NCI-H2196 (cell line): ENCODE results near the gene B3GALT5.
A peak's percentile ranks its signal among the peaks of the same experiment; 100 is the strongest.

Experiments
- DNase-seq: peaks from one replicate; lab custom pipeline; 2025; ENCODE audit not compliant: unreplicated experiment; lab: John Stamatoyannopoulos, UW

B3GALT5 gene

DNA sequence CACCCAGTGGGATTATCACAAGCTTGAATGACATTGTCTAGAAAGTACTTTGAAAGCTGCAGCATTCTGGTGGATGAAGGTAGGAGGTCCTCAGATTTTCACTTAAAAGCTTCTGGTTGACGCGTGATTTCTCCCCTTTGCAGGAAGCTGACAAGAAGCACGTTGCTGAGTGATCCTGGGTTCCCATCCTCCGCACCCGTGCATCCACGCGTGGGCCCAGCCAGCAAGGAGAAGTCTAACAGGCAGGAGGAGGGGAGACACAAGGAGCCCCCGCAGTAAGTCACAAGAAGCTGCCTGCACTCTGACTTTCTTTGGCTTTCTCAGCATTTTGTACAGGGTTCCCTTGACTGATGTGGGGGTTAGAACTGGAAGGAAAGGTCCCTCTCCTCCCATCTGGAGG is 7.8 kb upstream of the B3GALT5 start:
- no peak for DNase-seq

DNA sequence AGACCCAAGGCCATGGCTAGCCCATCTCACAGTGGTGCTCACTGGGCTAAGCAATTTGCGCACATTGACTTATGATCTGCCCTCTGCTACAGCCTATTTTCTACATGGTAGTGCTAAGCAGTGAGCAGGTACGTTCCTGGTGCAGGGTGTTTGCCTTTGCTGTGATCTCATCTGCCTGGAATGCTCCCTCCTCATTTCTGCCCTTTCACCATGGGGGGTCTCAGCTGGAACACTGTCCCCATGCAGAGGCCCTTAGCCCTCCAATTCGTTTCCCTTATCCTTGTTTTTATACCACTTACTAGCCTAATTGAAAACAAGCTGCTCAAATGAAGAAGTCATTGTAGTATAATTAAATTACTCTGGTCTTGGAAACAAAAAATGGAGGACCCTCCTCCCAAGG is 2.0 kb upstream of the B3GALT5 start:
- DNase-seq = no peak

DNA sequence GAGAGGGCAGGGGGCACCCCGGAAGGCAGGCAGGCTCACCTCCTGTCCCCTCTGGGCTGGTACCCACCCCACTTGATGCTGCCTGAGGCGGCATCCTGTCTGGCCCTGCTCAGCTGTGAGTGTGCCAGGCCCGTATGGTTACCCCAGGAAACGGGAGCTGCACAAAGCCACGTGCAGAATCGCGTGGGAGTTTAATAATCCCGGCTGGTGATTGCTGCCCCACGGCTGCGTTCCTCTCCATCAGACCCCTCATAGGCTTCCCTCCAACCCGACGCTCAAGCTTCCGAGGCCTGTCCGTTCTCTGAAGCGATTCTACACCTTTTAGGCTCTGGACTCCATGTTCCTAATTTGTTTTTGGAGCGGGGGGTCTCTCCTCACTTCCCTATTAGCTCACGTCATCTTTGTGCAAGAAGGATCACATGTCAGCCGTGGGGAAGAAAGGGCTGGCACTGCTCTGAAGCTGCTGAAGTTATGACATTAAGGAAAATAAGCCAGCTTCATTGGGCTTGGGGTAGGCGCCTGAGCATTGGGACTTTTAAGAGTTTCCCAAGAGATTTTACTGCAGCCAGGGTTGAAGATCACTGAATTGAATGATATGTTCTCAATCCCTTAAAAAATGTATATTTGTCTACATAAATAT is 1.1 kb upstream of the B3GALT5 start:
- no peak for DNase-seq

DNA sequence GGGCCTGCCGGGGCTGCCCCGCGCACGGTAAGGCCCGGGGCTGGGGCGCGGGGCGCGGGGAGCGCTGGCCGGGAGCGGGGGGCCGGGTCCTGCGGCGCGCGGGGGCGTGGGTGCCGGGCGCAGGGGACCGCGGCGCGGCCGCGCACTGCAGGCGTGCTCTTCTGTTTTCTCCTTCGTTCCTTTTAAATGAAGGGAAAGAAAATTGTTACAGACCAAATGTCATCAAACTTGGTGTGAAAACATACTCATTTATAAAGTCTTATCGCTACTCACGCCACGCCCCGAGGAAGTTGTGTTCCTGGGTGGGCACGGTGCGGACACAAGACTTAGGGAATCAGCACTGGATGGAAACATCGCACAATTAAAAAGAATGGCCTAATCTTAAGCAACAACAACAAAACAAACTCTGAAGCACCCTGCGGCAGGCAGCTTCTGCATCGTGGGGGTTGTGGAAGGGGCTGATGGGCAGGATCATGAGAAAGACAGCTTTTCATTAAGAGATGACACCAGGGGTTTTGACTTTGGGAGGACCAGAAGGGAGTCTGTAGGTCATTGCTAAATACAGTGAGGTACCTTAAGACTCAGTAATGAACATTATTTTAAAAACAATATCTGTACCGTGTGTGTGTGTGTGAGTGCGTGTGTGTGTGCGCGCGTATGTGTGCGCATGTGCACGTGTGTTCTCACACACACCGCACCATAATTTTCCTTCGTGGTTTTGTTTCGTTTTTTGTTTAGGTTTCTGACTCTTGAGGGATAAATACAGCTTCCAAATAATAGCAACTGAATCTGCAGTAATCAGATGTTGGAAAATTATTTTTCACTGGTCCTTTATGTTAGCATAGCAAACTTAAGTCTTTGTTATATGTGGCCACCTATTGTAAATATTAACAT is 548 bp downstream of the B3GALT5 start:
- DNase-seq = no peak

DNA sequence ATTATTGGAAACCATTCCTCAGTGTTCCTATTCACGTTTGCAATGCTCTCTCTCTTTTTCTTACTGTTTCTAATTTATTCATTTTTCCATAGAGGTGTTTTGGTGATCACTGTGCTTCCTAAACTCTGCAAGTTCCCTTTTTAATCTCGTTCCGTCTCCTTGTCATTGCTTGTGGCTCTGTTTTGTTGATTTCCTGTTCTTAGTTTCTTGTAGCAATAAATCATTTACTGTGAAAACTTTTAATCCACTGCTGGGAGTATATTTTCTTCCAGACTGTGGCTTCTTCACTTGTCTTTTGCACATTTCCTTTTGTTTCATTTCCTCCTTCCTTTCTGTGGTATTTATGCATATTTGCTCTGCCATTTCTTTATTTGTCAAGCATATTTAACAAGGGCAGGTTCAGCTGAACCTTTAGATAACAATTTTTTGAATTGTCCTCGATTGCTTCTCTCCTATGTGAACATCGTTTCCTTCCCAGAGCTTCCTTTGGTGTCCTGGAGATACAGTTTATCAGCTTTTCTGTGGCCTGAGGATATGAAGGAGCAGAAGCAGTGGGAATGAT is 3.6 kb downstream of the B3GALT5 start:
- no peak for DNase-seq

DNA sequence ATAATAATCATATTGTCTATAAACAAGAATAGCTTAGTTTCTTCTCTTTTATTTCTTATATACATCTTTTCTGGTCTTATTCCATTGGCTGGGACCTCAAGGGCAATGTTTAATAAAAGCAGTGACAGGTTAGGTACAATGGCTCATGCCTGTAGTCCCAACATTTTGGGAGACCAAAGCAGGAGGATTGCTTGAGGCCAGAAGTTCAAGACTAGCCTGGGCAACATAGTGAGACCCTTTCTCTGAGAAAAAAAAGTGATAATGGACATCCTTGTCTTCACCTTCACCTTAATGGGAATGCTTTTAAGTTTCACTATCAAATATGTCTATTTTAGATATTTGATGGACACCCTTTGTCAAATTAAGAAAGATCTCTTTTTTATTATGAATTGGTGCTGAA is 8.1 kb downstream of the B3GALT5 start:
- DNase-seq = no peak

DNA sequence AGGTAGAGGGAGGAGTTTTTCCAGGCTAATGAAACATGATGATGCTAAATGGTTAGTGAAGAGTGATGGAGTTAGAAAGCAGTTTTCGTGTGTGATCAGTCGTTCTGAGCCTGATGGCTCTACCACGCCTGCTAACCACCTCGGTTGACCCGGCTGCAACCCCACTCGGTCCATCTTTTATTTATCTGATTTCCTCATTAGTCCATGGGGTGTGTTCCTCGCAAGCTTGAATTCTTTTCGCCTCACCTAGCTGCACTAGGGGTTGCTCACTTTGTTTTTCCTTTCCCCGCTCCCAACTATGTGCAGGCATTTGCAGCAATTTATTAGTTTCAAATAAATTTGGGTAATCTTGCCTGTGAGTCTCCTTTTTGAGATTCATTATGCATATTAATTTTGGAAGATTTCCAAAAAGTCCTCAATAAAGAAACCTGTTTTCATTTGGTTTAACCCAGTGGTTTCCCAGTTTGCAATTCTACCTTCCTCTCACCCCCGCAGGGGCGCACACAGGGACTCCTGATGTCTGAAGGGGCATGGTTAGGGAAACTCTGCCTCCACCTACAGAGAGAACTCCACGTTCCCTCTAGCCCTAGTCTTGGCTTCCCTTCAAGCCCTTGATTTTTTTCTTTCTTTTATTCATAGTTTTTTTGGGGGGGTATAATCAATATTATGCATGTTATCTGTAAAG is 12.6 kb downstream of the B3GALT5 start:
- DNase-seq = no peak

DNA sequence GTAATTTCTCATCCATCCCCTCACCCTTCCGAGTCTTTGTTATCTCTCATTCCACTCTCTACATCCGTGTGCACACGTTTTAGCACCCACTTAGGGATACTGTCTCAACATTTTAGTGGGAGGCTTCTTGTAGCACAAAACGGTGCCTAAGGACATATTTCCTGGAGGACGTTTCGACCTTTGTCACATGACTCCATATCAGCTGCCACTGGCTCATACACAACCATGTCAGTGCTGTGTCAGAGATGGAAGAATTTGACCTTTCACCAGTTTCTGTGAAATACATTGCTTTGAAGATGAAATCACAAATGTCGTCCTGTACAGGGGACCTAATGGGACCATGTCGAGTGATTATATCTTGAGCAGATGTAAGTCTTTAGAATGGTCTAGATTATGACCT is 15.6 kb downstream of the B3GALT5 start:
- DNase-seq = no peak

DNA sequence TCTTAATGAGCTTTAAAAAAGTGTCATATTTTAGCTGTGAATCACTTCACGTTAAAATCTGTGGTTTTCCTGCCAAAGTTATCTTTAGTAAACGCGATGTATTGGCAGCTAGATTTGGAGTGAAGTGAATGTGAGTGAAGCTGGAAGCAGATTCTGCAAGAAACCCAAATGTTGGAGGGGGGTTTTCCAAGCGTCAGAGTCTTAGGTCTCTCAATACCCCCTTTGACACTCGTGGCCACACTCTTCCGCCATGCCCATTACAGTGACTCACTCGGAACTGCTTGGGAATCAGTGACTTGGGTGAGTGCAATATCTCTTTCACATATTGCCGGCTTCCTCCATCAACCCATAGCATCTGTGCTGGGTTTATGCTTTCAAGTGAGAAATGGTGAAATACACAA is 17.5 kb downstream of the B3GALT5 start:
- no peak for DNase-seq

DNA sequence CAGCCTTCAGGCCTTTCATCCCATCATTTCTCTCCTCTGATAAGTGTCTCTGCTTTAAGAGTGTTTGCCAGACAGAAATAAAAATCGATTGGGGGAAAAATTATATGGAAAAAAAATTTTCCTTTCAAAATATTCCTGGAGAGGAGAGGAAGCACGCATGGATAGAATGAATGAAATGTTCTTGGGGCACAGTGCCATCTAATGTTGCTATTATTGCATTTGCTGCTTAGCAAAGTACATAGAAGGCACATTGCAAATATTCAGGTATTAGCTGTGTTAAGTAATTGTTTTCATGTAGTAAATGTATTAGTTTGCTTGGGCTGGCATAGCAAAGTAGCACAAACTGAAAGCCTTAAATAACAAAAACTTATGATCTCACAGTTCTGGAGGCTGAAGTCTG is 18.1 kb downstream of the B3GALT5 start:
- no peak for DNase-seq

DNA sequence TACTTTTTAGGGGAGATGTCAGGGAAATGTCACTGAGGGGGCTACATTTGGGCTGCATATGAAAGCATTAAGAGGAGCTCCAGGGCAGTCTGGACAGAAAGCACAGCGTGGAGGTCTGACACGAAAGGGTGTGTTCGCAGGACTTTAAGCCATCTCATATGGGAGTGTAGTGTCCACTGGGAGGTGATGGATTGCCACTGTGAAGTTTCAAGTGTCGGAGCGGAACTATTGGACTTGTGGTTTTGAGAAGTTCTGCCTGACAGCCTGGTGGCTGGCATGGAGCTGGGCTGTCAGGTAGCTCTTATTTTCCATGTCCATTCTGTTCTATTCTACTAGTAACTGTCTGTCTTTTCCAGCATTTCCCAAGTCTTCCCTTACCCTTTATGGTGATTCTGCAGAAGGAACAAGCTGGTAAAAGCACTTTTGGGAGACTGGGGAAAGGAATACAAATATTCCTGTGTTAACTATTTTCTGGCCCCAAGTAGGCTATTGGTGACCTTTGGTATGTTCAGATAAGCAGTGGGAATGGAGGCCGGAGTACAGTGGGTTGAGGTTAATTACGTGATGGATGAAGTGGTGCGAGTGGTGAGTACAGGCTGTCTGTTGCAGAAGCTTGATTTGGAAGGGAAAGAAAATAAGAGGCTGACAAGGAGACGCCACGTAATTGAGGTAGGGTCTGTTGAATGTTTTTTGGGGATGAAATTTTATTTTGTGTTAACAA is 19.3 kb downstream of the B3GALT5 start:
- DNase-seq = no peak

DNA sequence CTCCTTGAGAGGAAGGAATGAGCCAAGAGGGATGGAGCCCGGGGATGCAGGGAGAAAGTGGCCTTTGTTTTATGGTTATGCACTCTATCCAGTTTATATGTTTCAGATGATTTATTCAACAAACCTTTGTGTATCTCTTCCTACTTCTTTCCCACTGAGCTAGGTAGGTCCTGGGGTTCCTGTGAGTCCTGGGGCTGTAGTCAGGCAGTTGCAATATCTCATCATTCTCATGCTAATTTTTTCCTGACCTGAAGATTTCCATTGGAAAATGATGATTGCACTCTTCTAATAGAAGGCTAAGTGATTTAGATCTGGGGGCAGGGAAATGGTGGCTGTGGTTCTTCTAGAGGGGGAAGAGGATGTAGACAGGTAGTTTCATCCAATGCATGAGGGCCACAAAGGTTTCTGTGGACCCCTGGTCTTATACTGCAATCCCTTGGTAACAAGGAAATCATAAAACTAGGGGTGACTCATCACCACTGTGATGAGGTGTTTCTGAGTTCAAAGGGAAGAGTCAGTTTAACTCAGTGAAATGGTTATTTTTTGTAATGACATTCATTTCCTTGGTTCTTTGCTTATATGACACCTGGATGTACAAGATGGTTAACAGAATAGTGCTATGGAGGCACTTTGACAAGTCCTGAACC is 20.2 kb downstream of the B3GALT5 start:
- no peak for DNase-seq

DNA sequence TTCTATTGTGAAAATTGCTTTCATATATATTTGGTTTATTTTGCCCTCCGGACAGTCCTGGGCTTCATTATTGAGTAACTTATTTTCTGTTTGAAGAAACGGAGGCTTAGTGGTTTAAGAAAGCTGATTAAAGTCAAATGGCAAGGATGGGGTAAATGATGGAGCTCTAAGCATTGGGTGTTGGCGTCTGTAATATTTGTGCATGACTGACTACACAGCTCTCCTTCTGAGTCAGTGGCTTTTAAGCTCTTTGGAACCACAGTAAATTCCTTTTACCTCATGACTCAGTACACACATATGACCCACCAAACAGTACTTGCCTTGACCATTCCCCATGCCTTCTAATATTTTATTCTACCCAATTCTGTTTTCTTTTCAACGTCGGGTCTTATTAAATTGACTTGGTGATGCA is 21.0 kb downstream of the B3GALT5 start:
- DNase-seq = no peak

DNA sequence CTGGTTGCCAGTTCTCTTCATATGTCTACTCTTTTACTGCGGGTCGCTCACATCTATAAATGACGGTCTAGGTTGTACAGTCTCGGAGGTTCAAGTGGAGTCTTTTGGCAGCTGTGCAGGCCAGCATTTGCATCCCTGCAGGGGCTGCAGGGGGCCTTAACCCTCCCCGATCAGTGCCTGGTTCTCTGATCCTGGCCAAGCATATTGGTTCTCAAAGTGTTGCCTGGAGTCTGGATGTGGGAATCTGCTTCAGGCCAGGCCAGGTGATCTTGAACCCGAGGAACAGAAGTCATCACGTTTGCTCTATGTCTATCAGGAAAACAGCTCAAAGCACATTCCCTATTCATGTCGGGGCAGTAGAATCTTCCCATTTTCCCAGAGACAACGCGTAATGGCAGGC is 21.8 kb downstream of the B3GALT5 start:
- DNase-seq = no peak

DNA sequence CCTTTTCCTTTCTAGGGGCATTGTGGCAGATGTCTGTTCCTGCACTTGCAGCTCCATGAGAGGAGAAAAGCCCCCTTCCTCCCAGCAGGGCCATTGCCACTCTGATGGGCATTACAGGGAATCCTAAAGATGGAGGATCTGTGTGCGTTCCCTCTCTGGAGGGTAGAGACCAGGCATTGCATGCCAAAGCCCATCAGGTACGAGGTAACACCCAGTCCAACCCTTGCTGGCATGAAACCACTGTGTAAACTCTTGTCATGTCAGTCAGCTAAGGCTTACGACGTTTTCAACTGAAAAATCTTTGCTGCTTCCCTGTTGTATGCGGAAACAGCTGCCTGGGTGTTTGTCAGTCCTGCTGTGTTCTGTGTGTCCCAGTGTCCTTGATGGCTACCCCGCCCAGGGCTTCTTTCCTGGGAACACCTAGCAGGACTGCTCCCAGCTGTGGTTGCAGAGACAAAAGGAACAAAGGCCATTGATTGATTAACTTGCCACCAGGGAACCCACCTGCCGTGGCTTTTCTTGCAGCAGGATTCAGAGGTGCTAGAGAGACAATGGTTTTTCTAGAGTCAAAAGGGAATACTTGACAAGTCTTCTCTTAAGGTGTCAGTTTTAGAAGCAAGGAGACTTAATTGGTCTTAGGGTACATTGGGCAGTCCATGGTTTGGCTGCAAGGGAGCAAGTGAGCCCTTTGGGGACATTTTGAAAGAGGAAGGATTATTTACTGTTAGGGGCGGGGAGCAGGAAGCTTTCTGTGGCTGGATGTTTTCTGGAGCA is 24.6 kb downstream of the B3GALT5 start:
- DNase-seq = peak; percentile 14

DNA sequence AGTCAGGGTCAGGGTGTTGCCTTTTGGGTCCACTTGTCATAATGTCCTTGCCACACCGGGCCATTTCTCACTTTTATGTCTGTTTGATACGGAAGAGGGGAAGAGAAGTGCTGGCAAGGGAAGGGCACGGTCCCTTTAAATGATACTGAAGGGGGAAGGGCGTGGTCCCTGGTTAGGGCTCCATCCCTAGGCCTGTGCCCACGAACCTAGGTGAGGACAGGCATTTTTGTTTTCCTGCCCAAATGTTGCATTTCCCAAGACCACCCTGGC is 25.2 kb downstream of the B3GALT5 start:
- DNase-seq = no peak

DNA sequence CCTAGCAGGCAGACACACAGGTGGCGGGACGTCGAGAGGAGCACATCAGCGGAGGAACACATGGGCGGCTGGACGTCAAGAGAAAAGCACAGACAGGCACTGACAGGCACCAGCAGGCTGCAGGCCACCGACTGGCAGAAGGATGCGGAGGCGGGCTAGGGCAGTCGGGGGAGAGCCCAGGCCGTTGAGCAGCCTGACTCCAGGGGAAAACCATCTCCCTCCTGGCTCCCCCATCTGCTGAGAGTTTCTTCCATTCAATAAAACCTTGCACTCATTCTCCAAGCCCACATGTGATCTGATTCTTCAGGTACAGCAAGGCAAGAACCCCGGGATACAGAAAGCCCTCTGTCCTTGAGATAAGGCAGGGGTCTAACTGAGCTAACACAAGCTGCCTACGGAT is 25.5 kb downstream of the B3GALT5 start:
- DNase-seq = no peak

DNA sequence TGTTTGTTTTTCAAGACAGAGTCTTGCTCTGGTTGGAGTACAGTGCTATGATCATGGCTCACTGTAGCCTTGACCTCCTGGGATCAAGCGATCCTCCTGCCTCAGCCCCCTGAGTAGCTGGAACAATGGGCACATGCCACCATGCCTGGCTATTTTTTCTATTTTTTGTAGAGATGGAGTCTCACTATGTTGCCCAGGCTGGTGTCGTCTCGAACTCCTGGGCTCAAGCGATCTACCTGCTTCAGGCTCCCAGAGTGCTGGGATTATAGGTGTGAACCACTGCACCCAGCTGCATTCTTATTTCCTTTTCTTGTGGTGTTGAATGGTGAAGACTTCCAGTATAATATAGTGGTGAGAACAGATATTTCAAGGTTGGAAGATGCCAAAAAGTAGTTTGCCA is 28.0 kb downstream of the B3GALT5 start:
- no peak for DNase-seq

DNA sequence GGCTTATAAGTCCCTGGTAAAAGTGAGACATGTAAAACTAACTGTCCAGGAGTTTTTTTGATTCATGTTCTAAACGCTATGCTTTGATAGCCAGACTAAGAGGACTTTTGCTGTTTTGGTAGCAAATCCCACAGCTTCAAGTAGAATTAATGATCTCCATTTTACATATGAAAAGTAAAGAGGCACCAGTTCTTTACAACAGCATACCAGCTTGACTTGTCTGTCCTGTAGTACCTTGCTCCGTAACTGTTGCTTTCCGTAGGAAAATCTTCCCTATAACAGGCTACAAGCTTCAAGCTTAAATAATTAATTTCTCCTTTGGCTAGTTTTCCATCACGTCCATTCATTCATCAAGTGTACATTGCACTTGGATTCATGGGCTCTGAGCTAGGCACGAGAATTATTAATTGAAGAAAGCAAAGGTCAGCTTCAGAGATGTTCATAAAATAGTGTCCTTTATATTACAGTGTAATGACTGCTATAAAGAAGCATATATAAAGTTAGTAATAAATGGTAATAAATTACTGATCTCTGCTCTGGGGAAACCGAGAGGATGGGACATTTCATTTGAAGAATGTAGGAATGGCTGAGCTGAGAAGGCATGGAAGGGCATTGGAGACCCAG is 29.2 kb downstream of the B3GALT5 start:
- no peak for DNase-seq
